Natural killer cell (primary cell): ENCODE data around the gene CNPY3. TPM values are rescaled to one million over a fixed set of nuclear protein-coding genes. Genes with fewer than 3 reads are reported as not detected.

Experiments used
- ATAC-seq, 3 donors: fragments of 150-1000 bp in 2 of 3; fragments of 200-7000 bp in 1 of 3; cut with Tn5 transposase; 1 replicate in 1 of 3; 2 replicates in 2 of 3; pipeline ENCODE4 v1.10.0; 2021; ENCODE audit warnings: mild to moderate bottlenecking in 2 of 3, moderate library complexity in 2 of 3
- DNase-seq, 2 donors: peaks; one replicate each; pipeline versions ENCODE4 v3.0.0 to v3.0.0-alpha.2; 2013 to 2021; ENCODE audit warnings: mixed read lengths in 1 of 2
- H3K27ac ChIP-seq: one replicate; pipeline ENCODE4 v1.5.1; 2013; ENCODE audit warnings: mild to moderate bottlenecking, low read length
- H3K27me3 ChIP-seq: one replicate; pipeline ENCODE4 v1.6.1; 2013; ENCODE audit warnings: low read length; ENCODE audit not compliant: control insufficient read depth, insufficient read depth
- H3K36me3 ChIP-seq: one replicate; pipeline ENCODE4 v1.6.1; 2013; ENCODE audit warnings: low read length; ENCODE audit not compliant: control insufficient read depth, insufficient read depth
- H3K4me1 ChIP-seq: one replicate; pipeline ENCODE4 v1.6.1; 2013; ENCODE audit warnings: low read length; ENCODE audit not compliant: control insufficient read depth, insufficient read depth
- H3K4me3 ChIP-seq: one replicate; pipeline ENCODE4 v1.5.1; 2013; ENCODE audit warnings: low read length
- H3K9me3 ChIP-seq: one replicate; pipeline ENCODE4 v1.6.1; 2013; ENCODE audit warnings: low read length; ENCODE audit not compliant: control insufficient read depth, insufficient read depth
- H3K27ac Mint-ChIP-seq, 2 donors: one replicate each; pipeline ENCODE4 v1.8.0; 2022; ENCODE audit warnings: mild to moderate bottlenecking in 2 of 2, mixed read lengths in 2 of 2, moderate library complexity in 1 of 2
- H3K27me3 Mint-ChIP-seq, 2 donors: one replicate each; pipeline ENCODE4 v1.8.0; 2022; ENCODE audit warnings: low read depth in 2 of 2, mixed read lengths in 2 of 2
- H3K36me3 Mint-ChIP-seq: one replicate; pipeline ENCODE4 v1.8.0; 2022; ENCODE audit warnings: mixed read lengths
- H3K4me1 Mint-ChIP-seq, 2 donors: one replicate each; pipeline ENCODE4 v1.8.0; 2022; ENCODE audit warnings: mixed read lengths in 2 of 2
- H3K4me3 Mint-ChIP-seq: one replicate; pipeline ENCODE4 v1.8.0; 2022; ENCODE audit warnings: mild to moderate bottlenecking, moderate library complexity, mixed read lengths
- H3K9me3 Mint-ChIP-seq, 2 donors: one replicate each; pipeline ENCODE4 v1.8.0; 2022; ENCODE audit warnings: mixed read lengths in 2 of 2
- WGBS: methylation state at CpG from one replicate; pipeline ENCODE4 v1.1.7; 2013; ENCODE audit warnings: missing lambda C conversion rate; ENCODE audit not compliant: insufficient coverage; 5-methylcytosine and 5-hydroxymethylcytosine counted together
- intact Hi-C: fragments of 100-400 bp; cut with micrococcal nuclease; formaldehyde crosslinking; loops from one replicate; pipeline ENCODE4 v1.14.2; 2022
- total RNA-seq, 4 donors: library from RNA; stranded (reverse); fragments of 120-200 nt in 1 of 4; gene quantifications; one replicate each; pipeline versions ENCODE4 v1.2.3 to v1.2.4, GENCODE V29; 2013 to 2022
- TF ChIP-seq, protein P1 (sequence below): fragments of 200-600 bp; IDR thresholded peaks from one replicate; pipeline ENCODE4 v1.8.0; 2022; ENCODE audit warnings: antibody characterized with exemption

Gene CNPY3
- total RNA-seq, 3 donors from 2014 or later (not counting 1 experiment from before 2014, with no cell fraction given) = 52.4 to 71.2 (median 59.8) TPM

DNA sequence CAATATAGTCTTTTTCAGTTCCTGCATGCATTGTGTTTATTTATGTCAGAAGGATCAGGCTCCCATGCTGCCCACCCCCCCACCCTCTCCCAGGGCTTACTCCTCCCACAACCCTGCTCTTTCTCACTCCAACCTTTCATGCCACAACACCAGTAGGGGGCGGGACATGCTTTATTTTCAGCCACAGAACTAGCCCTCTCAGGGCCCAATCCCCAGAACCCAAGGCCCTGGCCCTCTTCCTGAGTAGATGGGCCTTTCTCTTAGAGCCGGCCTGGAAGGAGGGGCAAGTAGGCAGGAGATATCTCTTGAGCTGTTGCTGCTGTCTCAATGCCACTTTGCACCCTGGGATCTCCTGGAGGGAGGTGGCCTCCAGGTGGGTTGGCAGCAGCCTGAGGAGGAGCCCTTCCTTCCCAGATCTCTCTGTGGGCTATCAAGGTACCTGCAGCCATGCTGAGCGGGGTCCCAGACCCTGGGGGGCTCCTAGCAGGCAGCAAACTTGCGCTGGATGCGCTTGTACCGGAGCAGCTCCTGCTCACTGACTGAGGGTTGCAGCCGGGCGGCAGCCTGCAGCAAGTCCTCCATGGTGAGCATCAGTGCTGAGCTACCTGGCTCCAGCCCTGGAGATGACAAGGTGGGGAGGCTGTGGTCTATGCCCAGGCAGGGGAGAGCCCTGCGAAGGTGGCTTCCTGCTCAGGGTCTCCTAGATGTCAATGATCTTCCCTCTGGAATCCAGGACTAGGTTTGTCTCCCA lies 34.8 kb downstream of the CNPY3 start:
- DNase-seq = peak in 1 of 2 donors; percentile 56
- no peaks in the 10 kb centered on the region for H3K36me3 Mint-ChIP-seq
- no peak overlapping the region for H3K27ac ChIP-seq
- peaks cover 12 to 13% of the 10 kb centered on the region in 2 donors for H3K4me1 Mint-ChIP-seq
- peaks cover 9% of the 10 kb centered on the region for H3K27me3 ChIP-seq
- TF ChIP-seq, protein P1, sequence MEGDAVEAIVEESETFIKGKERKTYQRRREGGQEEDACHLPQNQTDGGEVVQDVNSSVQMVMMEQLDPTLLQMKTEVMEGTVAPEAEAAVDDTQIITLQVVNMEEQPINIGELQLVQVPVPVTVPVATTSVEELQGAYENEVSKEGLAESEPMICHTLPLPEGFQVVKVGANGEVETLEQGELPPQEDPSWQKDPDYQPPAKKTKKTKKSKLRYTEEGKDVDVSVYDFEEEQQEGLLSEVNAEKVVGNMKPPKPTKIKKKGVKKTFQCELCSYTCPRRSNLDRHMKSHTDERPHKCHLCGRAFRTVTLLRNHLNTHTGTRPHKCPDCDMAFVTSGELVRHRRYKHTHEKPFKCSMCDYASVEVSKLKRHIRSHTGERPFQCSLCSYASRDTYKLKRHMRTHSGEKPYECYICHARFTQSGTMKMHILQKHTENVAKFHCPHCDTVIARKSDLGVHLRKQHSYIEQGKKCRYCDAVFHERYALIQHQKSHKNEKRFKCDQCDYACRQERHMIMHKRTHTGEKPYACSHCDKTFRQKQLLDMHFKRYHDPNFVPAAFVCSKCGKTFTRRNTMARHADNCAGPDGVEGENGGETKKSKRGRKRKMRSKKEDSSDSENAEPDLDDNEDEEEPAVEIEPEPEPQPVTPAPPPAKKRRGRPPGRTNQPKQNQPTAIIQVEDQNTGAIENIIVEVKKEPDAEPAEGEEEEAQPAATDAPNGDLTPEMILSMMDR = no peak
- peaks cover 0 to 17% of the 10 kb centered on the region in 2 donors for H3K27me3 Mint-ChIP-seq
- ATAC-seq = peak in 1 of 3 donors; percentile 39
- no peaks in the 10 kb centered on the region for H3K9me3 ChIP-seq
- H3K36me3 ChIP-seq = peaks cover 26% of the 10 kb centered on the region
- no peak overlapping the region for H3K4me3 ChIP-seq
- H3K4me1 ChIP-seq = peaks cover 15% of the 10 kb centered on the region
- H3K9me3 Mint-ChIP-seq = no peaks in the 10 kb centered on the region
- 95% methylated on average over 9 of the region's 9 CpGs for WGBS
- H3K27ac Mint-ChIP-seq = no peak overlapping the region
- no peak overlapping the region for H3K4me3 Mint-ChIP-seq
- intact Hi-C loops = no loop called here

- Mint-ChIP-seq H3K36me3 (no peaks in the 10 kb centered on the region), H3K4me3 (no peak overlapping the region), H3K27ac (no peak overlapping the region), H3K27me3 (peaks cover 0 to 9% of the 10 kb centered on the region in 2 donors), H3K4me1 (peaks cover 0 to 4% of the 10 kb centered on the region in 2 donors), H3K9me3 (no peaks in the 10 kb centered on the region)
- intact Hi-C loops = no loop called here
- Histone ChIP-seq H3K27me3 (no peaks in the 10 kb centered on the region), H3K4me3 (no peak overlapping the region), H3K27ac (no peak overlapping the region), H3K36me3 (peaks cover 33% of the 10 kb centered on the region), H3K4me1 (no peaks in the 10 kb centered on the region), H3K9me3 (no peaks in the 10 kb centered on the region)
- TF ChIP-seq, protein P1 = no peak
- DNase-seq = no peak
- WGBS = 92% methylated on average over 6 of the region's 7 CpGs
- ATAC-seq = no peak
These were observed 37.3 kb downstream of the CNPY3 start for GRCh38 chr6:42966571-42966970.

DNA sequence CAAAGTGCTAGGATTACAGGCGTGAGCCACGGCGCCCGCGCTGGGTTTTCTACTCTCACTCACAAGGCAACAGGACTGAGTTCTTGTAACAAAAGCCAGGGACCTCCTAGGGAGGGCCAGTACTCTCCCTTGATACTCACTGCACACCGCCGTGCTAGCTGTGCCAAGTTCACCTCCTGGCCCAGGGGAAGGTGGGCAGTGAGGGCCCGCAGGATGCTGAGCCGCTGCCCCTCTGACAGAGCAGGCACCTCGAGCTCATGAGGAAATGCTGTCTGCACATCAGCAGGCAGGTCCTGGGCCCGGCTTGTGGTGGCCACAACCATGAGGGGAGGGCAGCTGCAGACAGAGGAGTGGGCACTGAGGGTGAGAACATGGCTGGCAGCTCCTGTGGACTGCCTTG lies 37.9 kb downstream of the CNPY3 start:
- Histone ChIP-seq H3K4me1 (no peaks in the 10 kb centered on the region), H3K27ac (no peak overlapping the region), H3K9me3 (no peaks in the 10 kb centered on the region), H3K27me3 (no peaks in the 10 kb centered on the region), H3K36me3 (peaks cover 33% of the 10 kb centered on the region), H3K4me3 (no peak overlapping the region)
- H3K27me3 Mint-ChIP-seq = peaks cover 0 to 4% of the 10 kb centered on the region in 2 donors
- DNase-seq (no peak), ATAC-seq (no peak)
- H3K9me3 Mint-ChIP-seq = no peaks in the 10 kb centered on the region
- H3K4me3 Mint-ChIP-seq = no peak overlapping the region
- H3K27ac Mint-ChIP-seq = no peak overlapping the region
- H3K36me3 Mint-ChIP-seq = no peaks in the 10 kb centered on the region
- WGBS = 93% methylated on average over 11 of the region's 11 CpGs
- intact Hi-C loops = no loop called here
- TF ChIP-seq, protein P1 = no peak
- peaks cover 0 to 4% of the 10 kb centered on the region in 2 donors for H3K4me1 Mint-ChIP-seq
